ENCODE results near the gene GAPVD1. TPM values are rescaled to one million over a fixed set of nuclear protein-coding genes. Genes with fewer than 3 reads are reported as not detected.

GAPVD1 gene
- total RNA-seq, 2 donors from 2014 or later, result 34.4 to 50.1 TPM

DNA sequence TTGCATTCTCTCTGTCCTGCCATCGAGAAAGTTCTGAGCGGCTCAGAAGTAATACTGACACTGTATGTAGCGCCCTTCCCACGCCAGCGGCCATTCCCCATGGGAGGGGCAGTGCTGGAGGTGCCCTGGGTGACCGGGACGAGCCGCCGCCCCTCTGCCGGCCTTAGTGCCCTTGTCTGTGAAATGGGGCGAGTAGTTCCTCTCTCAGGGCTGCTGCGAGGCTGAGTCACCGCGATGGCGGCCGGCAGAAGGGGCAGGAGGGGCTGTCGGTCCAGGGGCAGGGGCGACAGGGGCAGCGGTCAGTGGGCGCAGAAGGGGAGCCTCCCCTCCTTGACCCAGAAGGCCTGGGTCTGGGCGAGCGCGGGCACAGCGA is 148.9 kb downstream of the GAPVD1 start:
- Histone ChIP-seq H3K36me3 (no peaks in the 10 kb centered on the region), H3K9me3 (no peaks in the 10 kb centered on the region), H3K27me3 (replicated peaks; ENCODE audit: insufficient read depth) (no peaks in the 10 kb centered on the region), H3K4me3 (no peak overlapping the region), H3K27ac (no peak overlapping the region), H3K4me1 (replicated peaks) (peaks cover 2% of the 10 kb centered on the region)
- intact Hi-C loops (cut with DNase I), result loop anchor here (5.0 kb wide), 1 partner anchor 147 kb away; no protein-coding TSS in a partner anchor
- WGBS, result 93% methylated on average over 24 of the region's 24 CpGs
- no peak for DNase-seq (ENCODE audit: low spot score)
- TF ChIP-seq POLR2AphosphoS5 (IDR thresholded peaks at IDR 0.05), result no peak
- TF ChIP-seq, protein P1, sequence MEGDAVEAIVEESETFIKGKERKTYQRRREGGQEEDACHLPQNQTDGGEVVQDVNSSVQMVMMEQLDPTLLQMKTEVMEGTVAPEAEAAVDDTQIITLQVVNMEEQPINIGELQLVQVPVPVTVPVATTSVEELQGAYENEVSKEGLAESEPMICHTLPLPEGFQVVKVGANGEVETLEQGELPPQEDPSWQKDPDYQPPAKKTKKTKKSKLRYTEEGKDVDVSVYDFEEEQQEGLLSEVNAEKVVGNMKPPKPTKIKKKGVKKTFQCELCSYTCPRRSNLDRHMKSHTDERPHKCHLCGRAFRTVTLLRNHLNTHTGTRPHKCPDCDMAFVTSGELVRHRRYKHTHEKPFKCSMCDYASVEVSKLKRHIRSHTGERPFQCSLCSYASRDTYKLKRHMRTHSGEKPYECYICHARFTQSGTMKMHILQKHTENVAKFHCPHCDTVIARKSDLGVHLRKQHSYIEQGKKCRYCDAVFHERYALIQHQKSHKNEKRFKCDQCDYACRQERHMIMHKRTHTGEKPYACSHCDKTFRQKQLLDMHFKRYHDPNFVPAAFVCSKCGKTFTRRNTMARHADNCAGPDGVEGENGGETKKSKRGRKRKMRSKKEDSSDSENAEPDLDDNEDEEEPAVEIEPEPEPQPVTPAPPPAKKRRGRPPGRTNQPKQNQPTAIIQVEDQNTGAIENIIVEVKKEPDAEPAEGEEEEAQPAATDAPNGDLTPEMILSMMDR (IDR thresholded peaks at IDR 0.05), result no peak
- no peak for TF ChIP-seq POLR2A (IDR thresholded peaks at IDR 0.05)

DNA sequence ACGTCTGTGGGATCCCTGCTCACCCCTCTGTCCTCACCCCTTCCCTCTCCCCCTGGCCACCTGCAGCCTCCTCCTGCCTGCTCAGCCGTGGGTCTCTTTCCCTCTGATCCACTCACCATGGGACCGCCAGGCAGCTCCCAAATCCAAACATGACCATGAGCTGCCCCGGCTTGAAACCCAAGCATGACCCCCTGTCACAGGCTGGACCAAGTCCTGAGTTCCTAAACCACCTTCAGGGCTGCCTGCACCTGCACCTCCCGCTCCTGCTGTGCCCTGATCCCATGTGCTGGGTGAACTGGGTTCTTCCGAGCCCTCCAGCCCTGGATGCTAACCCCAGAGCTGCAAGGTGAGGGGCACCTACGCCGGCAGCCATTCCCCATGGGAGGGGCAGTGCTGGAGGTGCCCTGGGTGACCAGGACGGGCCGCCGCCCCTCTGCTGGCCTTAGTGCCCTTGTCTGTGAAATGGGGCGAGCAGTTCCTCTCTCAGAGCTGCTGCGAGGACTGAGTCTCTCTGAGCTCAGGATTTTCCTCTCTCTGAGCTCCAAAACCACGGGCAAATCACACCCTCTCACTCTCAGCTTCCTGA is 149.6 kb downstream of the GAPVD1 start:
- H3K4me3 ChIP-seq, result no peak overlapping the region
- H3K4me1 ChIP-seq (replicated peaks), result peaks cover 2% of the 10 kb centered on the region
- no peak for DNase-seq (ENCODE audit: low spot score)
- H3K27ac ChIP-seq, result no peak overlapping the region
- intact Hi-C loops (cut with DNase I), result loop anchor here (5.0 kb wide), 1 partner anchor 146 kb away; no protein-coding TSS in a partner anchor
- H3K36me3 ChIP-seq, result no peaks in the 10 kb centered on the region
- 87% methylated on average over 14 of the region's 14 CpGs for WGBS
- TF ChIP-seq, protein P1 (IDR thresholded peaks at IDR 0.05), result no peak
- no peak for TF ChIP-seq POLR2AphosphoS5 (IDR thresholded peaks at IDR 0.05)
- no peak for TF ChIP-seq POLR2A (IDR thresholded peaks at IDR 0.05)
- H3K27me3 ChIP-seq (replicated peaks; ENCODE audit: insufficient read depth), result no peaks in the 10 kb centered on the region
- H3K9me3 ChIP-seq, result no peaks in the 10 kb centered on the region

DNA sequence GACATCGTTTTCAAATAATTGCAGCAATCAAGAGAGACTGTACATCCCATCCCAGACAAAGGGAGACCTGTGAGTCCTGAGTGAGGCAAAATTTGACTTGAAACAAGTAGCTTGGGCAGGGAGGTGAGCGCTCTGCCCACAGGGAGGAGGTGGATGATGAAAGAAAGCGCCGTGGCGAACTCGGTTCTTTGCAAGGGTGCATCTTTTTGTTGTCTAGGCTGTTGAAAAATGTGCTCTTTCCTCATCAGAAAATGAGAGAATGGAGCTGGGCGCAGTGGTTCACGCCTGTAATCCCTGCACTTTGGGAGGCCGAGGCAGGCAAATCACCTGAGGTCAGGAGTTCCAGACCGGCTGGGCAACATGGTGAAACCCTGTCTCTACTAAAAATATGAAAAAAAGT is 150.5 kb downstream of the GAPVD1 start:
- WGBS, result 82% methylated on average over 10 of the region's 10 CpGs
- no peak overlapping the region for H3K27ac ChIP-seq
- no peaks in the 10 kb centered on the region for H3K27me3 ChIP-seq (replicated peaks; ENCODE audit: insufficient read depth)
- TF ChIP-seq POLR2A (IDR thresholded peaks at IDR 0.05) (no peak), POLR2AphosphoS5 (IDR thresholded peaks at IDR 0.05) (no peak)
- TF ChIP-seq, protein P1 (IDR thresholded peaks at IDR 0.05), result no peak
- H3K4me1 ChIP-seq (replicated peaks), result peaks cover 2% of the 10 kb centered on the region
- no peak for DNase-seq (ENCODE audit: low spot score)
- intact Hi-C loops (cut with DNase I), result loop anchor here (5.0 kb wide), 1 partner anchor 145 kb away; no protein-coding TSS in a partner anchor
- no peak overlapping the region for H3K4me3 ChIP-seq
- no peaks in the 10 kb centered on the region for H3K36me3 ChIP-seq
- H3K9me3 ChIP-seq, result no peaks in the 10 kb centered on the region

DNA sequence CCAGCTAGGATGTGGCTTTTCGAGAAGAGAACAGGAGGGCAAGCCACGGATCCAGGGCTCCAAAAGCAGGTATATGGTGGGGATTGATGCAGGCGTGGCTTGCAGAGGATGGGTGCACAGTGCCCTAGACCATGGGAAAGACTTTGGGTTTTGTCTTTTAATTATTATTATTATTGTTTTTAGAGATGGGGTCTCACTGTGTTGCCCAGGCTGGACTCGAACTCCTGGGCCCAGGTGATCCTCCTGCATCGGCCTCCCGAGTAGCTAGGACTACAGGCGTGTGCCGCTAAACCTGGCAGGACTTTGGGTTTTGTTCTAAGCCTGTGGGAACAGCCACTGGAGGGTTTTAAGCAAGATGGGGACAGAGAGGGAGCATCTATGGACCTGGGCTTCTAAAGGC is 152.0 kb downstream of the GAPVD1 start:
- H3K9me3 ChIP-seq, result no peaks in the 10 kb centered on the region
- no peak overlapping the region for H3K27ac ChIP-seq
- H3K36me3 ChIP-seq, result no peaks in the 10 kb centered on the region
- no peak for DNase-seq (ENCODE audit: low spot score)
- WGBS, result 95% methylated on average over 8 of the region's 8 CpGs
- TF ChIP-seq POLR2A (IDR thresholded peaks at IDR 0.05), result no peak
- TF ChIP-seq, protein P1 (IDR thresholded peaks at IDR 0.05), result no peak
- no peak for TF ChIP-seq POLR2AphosphoS5 (IDR thresholded peaks at IDR 0.05)
- intact Hi-C loops (cut with DNase I), result loop anchor here (5.0 kb wide), 1 partner anchor 144 kb away; no protein-coding TSS in a partner anchor
- H3K4me1 ChIP-seq (replicated peaks), result peaks cover under 1% of the 10 kb centered on the region
- no peak overlapping the region for H3K4me3 ChIP-seq
- H3K27me3 ChIP-seq (replicated peaks; ENCODE audit: insufficient read depth), result no peaks in the 10 kb centered on the region
